NCI-H187 treated with DMSO at 0.1 percent for 48 hours (cell line): ENCODE measurements around the gene TECTB.

Experiments
- DNase-seq: peaks from one replicate; lab custom pipeline; 2025; lab: John Stamatoyannopoulos, UW

TECTB gene

GRCh38 chr10:112275512-112276245 lies 7.5 kb upstream of the TECTB start:
- no peak for DNase-seq

DNA sequence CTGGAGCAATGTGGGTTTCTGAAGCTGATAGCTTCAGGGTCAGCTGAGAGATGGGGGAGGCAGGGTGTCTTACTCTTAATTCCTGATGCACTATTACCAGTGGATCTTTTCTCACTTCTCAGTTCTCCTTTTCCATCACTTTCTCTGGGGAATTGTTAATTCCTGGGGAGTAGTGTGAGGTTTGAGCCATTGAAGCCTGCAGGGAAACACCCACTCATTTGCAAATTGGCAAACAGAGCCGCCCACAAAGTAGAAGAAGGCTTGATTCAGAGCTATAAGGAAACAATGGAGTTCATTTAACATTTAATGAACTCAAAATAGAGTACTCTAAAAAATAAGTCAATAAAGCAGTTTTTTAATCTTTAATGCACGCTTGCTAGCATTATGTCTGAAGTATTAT lies 4.3 kb upstream of the TECTB start:
- DNase-seq = no peak

- no peak for DNase-seq
These were observed 3.8 kb upstream of the TECTB start for GRCh38 chr10:112279433-112279832.

- no peak for DNase-seq
These were observed 2.8 kb upstream of the TECTB start for GRCh38 chr10:112280205-112280921.

- DNase-seq = no peak
These were observed 1.1 kb upstream of the TECTB start for GRCh38 chr10:112282086-112282485.

DNA sequence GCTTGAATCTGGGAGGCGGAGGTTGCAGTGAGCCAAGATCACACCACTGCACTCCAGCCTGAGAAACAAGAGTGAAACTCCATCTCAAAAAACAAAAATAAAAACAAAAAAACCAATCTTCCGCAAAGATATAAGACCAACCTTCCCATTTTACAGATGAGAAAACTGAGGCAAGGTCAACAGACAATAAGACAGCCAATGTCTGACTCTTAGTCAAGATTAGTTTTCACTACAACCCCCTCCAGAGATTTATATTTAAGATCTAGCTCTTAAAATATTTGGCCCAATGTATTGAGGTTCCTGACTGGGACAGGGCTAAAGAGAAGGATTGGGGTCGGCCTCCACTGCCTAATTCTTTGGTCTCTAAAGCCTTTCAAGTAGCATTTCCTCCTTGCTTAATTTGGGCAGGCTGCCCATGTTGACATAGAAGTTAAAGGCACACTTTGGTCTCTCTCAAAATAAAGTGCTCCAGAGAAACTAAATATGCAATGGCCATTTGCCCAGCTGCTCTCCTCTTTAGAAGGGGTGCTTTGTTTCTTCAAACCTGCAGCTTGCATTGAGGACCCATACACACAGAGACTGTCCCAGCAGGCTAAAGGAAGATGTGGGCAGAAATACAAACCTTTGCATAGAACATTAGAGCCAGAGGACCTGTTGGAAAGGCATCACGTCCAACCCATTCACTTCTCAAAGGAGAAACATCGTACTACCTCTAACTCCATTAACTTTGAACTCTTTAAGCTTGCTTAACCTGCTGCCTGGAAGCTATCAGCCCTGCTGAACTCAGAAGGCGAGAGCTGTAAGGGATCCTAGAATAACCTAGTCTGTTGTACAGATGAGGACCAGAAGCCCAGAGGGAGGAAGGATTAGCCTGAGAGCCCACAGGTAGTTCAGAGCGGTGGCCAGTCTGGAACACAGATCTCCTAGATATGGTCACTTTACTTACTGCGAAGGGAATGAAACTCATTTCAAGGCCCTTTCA lies 3.9 kb downstream of the TECTB start:
- DNase-seq = no peak

DNA sequence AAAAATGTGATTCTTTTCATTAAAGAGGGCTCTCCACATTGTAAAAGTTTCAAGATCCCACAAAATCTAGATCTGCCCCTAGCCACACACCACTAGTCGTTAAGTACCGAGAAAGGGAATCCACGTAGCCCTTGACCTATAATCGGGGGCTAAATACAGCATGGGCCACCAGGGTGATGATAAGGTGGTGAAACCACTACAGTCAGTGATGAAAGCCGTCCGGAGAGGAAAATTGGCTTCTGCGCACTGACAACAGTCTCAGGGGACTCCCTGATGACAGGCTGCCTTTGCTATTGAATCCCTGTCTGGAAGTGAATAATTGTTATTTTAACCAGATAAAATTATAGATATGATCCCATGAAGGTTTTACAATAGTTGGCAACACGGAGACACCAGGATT lies 4.6 kb downstream of the TECTB start:
- no peak for DNase-seq

DNA sequence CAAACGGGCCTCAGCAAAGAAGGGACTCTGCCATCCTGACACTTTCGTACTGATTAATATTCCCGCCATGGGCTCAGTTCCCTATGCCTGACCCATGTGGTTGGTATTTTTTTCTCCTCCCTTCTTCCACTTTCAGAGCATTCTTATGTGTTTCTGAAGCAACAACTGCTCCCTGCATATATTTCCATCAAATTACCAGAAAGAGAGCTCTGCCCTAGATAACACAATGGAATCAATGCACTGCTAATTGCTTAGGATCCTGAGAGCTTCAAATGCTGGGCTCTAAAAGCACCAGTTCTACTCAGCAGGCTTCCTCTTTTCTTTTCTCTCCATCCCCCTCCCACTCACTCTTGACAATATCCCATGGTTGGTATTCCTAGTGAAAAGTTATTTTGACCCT lies 5.3 kb downstream of the TECTB start:
- DNase-seq = no peak

DNA sequence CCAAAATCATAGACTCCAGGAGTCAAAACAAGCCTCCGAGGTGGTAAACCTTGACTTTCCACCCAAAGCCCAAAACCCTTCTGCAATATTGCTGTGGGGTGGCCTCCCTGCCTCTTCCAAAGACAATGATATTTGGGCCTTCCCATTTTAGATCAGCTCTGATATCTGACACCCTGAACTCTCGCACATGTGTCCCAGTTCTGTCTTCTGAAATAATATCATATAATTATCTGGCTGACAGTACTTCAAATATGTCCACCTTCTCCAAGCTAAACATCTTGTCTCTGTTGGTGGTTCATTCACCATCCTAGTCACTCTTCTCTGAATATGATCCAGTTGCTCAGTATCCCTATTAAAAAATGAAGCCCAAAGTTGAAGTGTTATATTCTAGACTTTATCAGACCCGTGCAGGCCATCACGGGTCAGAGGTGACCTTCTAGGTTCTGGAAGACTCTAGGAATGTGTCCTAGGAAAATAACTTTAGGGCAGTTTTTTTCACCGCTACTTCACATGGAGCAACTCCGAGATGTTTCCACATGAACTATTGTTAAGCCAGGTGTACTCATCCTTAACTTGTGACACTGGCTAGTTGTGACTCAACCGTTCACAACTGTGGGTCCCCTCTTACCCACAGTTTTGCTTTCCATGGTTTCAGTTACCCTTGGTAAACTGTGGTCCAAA lies 6.3 kb downstream of the TECTB start:
- DNase-seq = no peak

- no peak for DNase-seq
These were observed 6.8 kb downstream of the TECTB start for GRCh38 chr10:112290054-112290373.

DNA sequence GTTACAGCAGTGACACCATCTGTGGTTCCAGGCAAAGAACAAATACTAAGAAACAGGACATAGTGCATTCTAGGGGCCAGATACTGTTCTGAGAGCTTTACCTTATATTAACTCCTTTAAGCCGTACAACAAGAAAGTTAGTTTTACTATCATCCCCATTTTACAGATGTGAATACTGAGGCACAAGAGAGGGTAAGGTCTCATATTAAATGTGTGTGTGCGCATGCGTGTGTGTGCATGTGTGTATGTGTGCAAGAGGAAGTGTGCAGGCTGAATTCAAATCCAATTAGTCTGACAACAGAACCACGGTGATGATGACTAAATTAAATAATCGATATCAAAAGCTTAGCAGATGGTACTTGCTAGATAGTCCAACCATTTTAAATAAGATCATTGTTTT lies 11.0 kb downstream of the TECTB start:
- DNase-seq = no peak

GRCh38 chr10:112295853-112296830 lies 12.9 kb downstream of the TECTB start:
- DNase-seq = no peak

DNA sequence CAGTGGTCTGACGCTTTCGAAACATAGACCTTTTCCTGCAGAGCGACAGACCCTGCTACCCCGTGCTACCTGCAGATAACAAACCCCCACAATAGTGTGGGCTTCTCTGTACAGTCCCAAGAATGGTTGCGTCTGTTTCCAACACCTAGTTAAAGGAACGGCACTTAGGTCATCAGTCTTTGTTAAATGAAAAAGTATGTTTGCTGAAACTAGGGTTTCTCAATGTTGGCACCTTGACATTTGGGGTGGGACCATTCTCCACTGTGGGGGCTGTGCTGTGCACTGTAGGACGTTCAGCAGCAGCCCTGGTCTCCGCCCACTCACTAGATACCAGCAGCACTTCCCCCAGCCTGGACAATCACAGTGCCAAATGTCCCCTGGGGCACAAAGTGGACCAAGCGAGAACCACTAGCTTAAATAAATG lies 13.7 kb downstream of the TECTB start:
- no peak for DNase-seq

DNA sequence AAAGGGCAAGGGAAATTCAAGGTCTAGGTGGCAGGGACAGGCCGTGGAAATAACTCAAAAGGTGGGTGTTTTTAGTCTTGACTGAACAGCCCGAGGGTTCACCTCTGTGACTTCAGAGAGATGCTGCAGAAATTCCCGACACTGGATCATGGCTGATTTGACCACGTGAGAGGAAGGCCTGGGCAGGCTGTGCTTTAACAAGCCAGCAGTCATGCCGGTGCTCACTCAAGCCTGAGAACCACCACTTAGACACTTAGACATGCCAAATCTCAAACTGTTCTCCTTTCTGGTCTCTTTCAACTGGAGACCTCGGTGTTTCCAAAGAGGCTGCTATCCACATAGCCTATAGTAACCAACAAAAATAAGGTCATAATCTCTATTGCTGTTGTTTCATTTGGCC lies 15.4 kb downstream of the TECTB start:
- DNase-seq = no peak

DNA sequence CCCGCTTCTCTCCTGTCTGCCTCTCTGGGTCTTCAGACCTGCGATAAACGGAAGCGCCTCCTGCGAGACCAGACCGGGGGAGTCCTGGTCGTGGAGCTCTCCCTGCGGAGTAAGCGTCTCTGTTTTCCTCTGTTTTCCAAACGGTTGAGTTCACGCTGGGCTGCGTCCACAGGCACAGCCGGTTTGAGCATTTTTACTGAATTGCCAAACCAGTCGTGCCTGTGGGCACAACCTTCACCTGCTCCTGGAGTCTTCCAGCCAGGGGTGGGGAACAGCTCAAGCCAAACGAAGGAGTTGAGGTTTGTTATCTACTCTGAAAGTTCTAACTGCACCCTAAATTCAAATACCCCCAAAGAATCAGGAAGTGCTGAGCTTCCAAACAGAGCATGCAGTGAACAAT lies 16.3 kb downstream of the TECTB start:
- no peak for DNase-seq

DNA sequence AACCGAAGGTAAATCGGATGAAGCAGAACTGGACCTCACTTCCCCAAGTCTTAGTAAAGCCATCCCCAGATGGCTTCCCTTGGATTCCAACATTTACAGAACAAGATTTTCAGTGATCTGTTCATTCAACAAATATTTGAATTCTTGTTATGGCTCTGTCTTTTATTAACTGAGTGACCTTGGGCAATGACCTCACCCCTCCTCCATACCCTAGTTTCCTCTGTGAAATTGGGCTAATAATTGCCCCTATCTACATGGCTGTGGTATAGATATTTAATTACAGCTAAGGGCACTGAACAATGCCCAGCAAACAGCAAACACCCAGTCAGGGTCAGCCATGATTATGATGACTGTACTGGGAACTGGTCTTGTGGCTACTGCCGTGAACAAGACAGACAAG lies 19.1 kb downstream of the TECTB start:
- DNase-seq = no peak

DNA sequence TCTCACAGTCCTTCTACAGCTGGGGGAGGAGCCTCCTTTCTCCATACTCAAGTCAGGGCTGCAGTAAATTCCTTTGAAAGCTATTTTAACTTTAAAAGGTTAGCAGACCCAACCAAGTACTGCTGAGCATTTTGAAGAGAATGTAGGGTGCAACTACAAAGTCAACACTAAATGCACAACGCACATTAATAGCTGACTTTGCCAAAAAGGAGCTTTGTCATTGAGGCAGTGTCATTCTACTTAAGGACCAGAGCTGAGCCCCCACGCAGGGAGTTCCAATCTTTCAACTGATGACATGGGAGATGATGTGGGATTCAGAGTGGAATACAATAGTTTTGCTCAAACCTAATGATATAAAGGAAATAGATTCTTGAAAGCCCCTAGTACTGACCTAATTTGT lies 20.3 kb downstream of the TECTB start:
- DNase-seq = no peak

DNA sequence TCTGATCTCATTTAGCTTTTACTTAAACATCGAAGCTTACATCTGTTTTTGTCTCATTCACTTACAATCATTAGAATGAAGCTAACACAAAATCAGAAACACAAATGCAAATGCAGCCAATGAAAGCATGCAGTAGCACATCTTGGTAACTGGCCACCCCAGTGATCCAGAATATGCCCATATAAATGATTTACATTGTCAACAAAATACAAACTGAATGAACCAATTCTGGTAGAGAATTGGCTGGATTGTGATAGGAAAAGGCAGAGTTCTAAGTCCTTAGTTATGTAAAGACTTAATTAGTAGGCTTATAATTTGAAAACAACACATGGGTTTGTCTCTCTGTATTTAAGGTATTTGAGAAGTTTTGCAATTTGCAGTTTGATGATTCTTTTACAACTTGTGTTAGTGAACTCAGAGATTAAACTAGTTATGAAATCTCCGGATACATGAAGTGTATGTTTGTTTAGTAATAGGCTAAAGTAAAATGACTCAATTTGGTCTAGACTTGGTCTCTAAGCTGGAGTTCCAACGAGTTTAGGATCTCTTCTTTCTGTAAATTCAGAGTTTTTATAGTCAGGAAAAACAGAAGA lies 21.2 kb downstream of the TECTB start:
- no peak for DNase-seq

DNA sequence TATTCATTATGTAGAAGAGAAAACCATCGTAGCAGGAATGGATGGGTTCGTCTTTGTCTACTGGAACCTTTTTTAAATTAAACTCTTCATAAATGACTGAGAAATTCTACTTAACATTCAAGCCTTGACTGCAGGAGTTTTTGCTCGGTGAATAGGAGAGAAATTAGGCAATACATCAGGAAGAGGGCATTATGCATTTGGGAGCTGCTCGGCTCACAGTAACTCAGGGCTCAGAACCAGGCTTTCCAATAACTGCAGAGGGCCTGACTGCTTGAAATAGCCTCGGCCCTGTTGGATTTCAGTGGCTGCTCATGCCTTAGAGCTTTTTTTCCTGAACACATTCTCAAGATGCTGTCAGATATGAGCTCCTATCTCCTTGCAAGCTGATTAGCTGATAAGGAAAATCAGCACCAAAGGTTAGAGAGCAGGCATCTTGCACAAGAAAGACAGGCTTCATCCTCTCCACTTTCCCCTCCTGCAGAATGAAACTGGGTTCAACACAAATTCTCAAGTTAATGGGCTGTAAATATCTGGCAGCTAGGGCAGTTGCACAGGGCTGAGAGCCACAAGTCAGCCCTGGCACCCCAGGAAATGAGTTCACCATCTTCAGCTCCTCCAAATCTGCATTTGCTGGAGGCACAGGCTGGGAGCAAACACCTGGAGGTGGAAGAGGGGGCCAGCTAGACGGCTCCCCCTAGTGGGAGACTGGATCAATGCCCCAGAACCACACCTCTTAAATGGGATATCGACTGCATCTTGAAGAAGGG lies 24.3 kb downstream of the TECTB start:
- DNase-seq = no peak

- DNase-seq = no peak
These were observed 24.9 kb downstream of the TECTB start for GRCh38 chr10:112308125-112308502.
